Activated gamma-delta T cell (primary cell): ENCODE measurements around the gene GPR18.
"Not testable (repeated sequence)": the region's sequence is repeated elsewhere in the genome, so short reads cannot be mapped to it uniquely, and the experiment has no call there.

Source experiments
- DNase-seq: peaks from one replicate; lab custom pipeline; 2025; lab: John Stamatoyannopoulos, UW

Gene GPR18

GRCh38 chr13:99228737-99229691 lies 29.2 kb downstream of the GPR18 start:
- DNase-seq: no peak

- no peak for DNase-seq
These were observed 30.1 kb downstream of the GPR18 start for GRCh38 chr13:99227909-99228688.

- no peak for DNase-seq
These were observed 30.8 kb downstream of the GPR18 start for GRCh38 chr13:99227331-99227900.

DNA sequence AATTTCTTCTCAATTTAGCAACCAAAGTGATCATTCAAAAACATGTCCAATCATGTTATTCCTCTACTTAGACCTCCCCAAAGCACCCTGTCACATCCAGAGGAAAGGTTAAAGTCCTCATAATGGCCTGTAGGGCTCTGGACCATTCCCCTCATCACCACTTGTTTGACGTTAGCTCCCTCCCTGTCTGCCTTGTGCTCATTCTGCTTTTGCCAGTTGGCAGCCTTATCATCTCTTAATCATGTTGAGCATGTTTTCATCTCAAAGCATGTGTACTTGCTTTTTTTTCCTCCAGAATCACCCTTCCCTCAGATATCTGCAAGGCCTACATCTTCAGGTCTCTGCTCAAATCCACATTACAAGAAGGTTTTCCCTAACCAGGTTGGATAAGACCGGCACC lies 31.7 kb downstream of the GPR18 start:
- DNase-seq: no peak

DNA sequence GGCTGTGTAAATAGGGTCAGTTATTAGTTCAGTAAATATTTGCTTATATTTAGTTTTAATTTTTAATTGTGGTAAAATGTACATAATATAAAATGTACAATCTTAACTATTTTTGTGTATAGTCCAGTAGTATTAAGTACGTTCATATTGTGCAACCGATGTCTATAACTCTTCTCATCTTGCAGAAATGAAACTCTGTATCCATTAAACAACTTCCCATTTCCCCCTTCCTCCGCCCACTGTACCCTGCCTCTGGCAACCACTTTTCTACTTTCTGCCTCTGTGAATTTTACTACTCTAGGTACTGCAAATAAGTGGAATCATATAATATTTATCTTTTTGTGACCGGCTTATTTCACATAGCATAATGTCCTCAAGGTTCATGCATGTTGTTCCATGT lies 33.1 kb downstream of the GPR18 start:
- no peak for DNase-seq

DNA sequence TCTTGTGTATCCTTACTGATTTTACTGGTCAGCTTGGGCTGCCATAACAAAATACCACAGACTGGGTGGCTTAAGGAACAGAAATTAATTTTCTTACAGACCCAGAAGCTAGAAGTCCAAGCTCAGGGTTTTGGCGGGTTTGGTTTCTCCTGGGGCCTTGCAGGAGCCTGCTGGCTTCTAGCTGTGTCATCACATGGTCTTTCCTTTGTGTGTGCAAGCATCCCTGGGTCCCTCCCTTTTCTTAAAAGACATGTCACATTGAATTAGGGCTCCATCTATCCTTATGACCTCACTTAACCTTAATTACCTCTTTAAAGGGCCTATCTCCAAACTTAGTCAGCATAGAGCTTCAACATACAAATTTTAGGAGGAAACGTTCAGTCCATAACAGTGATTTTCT lies 34.2 kb downstream of the GPR18 start:
- no peak for DNase-seq

DNA sequence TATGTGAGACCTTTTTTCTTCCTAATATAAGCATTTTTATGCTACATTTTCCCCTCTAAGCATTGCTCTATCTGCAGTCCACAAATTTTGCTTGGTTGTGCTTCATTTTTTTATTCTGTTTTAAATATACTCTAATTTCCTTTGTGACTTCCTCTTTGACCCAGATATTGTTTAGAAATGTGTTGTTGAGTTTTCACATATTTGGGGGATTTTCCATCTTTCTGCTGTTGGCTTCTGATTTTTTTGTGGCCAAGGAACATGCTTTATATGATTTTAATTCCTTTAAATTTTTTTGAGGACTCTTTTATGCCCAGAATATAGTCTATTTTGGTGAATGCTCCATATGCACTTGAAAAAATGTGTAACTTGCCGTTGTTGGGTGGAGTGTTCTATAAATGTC lies 34.6 kb downstream of the GPR18 start:
- DNase-seq: no peak

DNA sequence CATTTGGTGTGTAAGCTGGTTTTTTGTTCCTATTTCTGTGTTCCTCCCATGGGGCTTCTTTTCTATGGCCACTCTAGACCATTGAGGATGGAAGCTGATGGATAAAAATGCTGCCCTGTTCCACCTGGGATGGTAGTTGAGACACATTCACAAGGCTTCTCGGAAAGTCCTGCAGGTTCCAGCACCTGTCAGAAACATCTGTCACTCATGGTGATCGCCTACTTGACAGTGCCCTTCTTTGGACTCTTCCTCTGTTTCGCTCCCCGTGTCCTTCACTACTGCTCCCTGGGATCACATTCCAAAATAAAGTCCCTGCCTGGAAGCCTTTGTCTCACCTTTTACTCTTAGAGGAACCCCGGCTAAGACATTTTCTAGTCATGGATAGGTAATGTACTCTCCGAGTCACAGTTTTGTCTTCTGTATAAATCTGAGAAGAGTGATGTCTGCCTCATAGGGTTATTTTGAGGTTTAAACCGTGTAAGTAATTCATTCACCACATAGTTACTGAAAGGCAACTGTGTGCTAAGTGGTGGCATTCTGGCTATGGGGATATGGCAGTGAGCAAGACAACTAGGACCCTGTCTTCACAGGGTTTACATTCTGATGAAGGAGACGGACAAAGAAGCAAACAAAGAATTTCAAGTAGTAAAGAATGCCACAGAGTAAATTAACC lies 36.5 kb downstream of the GPR18 start:
- DNase-seq: no peak

DNA sequence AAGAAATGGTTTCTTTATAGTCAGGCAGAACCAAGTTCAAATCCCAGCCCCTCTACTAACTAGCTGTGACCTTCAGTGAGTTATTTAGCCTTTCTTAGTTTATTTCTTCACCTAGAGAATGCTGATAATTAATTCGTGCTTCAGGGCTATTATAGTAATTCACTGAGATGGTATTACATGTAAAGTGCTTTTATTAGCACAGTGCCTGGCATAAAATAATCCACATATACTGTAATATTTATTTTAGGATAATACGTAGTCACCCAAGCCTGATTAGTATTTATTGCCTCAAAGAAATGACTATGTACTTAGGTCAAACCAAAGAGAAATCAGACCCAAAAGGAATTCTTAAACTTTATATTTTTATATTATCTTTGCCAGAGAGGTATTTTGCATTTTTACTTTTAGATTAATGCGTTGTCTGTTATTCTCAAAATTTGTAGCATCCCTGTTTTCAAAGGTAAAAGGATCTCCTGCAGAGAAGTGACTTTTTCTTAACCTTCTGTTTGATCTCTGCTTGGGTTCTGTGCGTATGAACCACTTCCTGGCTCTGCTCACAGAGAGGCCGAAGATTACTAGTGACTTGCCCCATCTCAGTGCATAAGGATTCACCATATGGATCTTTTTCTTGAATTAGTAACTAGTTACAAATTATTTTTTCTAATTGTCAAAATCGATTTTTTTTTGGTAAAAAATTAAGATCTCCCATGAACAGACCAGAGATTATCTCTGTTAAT lies 37.8 kb downstream of the GPR18 start:
- DNase-seq: no peak

GRCh38 chr13:99218969-99219368 lies 39.2 kb downstream of the GPR18 start:
- DNase-seq: no peak

DNA sequence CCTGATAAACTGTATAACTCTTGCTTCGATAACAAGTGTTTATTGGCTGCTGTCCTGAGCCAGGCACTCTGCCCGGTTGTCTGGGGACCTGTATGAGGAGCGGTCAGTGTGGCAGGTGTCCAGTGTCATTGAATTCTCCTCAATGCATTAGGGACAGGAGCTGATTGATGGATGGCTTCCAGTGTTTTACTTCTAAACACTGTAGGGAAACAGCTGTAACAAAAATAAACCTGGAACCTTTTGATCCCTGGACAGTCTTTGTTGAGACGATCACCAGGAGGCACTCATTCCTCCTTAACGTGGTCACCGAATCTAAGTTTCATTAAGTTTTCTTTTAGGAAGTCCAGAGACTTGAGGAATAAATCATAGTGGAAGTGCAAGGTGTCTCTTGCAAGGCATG lies 39.6 kb downstream of the GPR18 start:
- DNase-seq: no peak

DNA sequence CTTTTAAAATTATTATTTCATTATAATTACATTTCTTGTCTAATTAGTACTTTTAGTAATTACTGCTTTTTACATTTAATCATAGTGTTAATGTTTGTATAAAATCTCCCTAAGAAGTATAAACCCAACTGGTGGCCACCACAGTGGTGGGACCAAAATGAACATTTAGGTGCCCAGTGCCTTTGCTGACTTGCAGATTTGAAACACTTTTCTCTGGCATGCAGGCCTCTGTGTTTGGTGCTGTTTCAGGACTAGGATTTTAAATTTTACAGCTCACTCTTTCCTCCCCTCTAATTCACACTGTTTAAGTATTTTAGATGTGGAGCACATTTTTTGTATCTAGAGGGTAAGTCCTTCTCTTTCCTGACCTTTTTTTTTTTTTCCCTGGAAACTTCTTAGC lies 40.1 kb downstream of the GPR18 start:
- no peak for DNase-seq

DNA sequence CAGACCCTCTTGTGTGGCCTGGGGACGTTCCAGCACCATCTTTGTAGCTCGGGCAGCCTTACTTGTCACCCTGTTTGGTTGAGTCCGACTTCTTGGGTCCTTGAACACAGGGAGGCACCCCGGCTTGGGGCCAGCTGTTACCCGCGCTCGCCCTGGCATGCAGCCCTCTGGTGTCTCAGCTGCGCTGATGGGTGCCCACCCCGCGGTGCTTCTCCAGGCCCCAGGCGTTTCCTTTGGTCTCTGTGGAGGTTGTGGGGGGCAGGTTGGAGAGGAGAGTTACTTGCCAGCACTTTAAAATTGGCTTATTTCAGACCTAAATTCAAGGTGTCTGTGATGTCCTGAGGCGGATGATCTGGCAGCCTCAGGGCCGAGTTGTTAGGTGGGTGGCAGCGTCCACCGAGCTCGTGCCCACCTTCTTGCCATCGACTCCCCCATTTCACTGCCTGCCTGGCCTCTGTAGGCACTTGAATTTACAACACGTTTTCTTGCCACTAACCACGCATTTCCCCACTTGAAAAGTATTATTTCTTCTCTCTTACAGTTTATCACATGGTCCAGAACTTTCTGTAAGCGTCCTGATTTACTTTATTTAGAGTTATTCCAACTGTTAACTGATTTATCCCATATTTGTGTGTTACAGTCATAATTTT lies 40.6 kb downstream of the GPR18 start:
- peak; percentile 17 for DNase-seq

DNA sequence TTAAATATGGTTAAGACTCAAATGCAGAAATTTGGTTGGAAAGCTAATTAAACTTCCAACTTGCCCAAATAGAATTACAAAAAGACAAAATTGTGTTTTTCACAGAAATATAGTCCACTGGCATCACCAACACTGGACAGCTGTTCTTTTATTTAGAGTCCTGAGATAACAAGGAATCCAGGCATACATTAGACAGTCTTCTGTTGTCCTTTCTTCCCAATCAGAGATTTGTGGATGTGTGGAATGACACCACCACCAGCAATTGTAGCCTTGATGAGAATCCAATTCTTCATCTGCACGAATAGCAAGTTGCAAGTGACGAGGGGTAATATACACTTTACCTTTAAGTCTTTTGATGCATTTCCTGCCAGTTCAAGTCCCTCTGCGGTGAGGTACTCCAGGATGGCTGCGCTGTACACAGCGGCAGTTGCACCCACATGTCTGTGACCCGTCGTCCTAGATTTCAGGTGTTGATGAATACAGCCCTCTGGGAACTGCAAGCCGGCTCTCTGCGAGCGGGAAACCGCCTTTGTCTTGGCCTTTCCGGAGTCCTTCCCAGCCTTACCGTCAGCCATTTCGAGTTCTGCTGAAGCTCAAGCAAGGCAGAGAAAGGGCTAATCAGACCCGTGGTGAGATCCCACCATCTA lies 42.9 kb downstream of the GPR18 start:
- peak; percentile 17 for DNase-seq

DNA sequence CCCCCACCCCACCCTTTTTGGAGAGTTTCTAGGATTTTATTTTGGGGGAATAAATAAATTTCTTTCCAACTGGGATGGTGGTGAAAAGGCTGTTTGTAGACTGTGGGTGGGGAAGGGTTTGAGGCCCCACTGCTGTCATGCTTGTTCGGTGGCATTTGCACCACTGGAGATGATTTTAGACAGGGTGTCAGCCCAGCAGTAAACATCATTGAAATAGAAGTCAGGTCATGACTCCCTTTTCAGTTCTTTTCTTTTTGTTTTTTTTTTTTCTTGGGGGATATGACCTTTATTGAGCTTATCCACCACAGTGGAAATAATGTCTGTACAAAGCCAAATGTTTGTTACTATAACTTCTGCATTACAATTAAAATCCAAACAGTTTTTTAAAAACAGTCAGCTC lies 43.4 kb downstream of the GPR18 start:
- no peak for DNase-seq

DNA sequence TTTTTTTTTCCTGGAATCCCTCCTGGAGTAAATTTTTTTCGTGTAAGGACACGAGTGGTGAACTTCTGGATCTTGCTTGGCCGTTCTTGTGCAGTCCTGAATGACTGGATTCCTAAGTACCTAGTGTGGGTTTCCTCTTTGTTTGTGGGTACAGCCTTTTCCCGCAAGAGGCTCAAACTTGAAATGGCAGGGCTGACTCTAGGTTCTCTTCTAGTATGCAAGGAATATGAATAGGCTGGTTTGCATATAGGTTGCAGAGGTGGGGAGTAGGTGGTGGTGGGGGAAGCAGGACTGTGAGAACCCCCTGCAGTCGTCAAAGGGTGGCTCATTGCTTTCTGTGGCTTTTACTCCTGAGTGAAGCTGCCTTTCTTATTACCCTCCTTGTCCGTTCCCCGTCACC lies 43.9 kb downstream of the GPR18 start:
- no peak for DNase-seq

DNA sequence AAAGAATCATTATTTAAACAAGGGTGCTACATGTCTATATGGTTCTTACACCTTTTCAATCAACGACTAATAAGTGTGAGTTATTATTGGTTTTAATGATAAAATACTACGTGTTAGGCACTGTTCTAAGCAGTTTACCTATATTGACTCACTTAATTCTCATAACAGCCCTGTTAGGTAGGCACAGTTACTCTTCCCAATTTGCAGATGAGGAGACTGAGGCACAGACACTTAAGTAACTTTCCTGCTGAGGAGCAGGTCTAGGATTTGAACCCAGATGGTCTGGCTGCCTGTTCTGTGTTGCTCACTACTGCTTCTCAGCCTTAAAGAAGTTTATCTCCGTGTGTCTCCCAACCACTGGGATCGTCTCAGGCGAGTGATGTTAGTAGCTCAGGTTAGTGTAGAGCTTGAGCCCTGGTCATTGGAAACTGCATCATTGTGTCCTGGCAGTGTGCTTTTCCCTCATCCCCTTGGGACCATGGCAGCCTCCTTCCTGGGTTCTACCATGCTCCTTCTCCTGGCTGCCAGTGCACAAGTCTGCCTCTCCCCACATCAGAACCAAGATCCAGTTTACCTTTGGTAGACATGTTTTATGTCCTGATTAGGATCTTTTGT lies 46.7 kb downstream of the GPR18 start:
- DNase-seq: no peak

DNA sequence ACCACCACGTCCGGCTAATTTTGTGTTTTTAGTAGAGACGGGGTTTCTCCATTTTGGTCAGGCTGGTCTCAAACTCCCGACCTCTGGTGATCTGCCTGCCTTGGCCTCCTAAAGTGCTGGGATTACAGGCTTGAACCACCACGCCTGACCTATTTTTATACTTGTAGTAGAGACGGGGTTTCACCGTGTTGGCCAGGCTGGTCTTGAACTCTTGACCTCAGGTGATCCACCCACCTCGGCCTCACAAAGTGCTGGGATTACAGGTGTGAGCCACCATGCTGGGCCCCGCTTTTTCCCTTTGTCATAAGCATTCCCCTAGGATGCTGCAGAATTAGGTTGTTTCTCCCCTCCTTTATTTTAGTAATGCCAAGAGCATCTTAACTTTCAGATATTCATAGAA lies 47.6 kb downstream of the GPR18 start:
- DNase-seq: not testable (repeated sequence)

DNA sequence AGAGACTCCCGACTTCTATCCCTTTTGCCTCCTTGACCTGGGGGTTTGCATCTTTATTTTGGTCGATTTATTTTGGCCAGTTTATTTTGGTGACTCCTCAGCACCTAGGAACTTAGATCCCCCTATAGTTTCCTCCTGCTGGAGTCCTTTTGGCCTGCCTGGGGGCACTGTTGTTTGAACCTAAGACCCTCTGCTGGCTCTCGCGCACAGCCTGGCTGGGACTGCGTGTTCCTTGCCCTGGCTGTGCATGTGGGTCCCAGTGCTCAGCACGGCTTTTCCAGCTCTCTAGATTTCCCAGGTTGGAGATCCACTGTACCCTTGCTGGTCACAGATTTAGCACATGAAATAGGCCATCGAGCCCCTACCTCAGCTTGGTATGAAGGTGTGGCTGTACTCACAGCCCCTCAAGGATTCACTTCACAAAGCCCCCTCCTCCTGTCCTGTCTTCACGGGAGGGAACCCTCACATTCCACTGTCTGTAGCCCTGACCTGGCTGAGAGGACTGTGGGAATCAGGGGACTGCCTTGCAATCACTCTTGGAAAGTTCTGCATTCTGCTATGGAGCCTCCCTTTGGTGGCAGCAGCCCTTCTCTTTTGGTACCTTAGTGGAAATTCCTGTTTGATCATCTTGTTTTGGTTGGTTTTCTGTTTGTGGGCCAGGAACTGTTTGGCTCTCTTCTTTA lies 49.2 kb downstream of the GPR18 start:
- no peak for DNase-seq
